ENCODE data around the gene SLC9A7.

DNA sequence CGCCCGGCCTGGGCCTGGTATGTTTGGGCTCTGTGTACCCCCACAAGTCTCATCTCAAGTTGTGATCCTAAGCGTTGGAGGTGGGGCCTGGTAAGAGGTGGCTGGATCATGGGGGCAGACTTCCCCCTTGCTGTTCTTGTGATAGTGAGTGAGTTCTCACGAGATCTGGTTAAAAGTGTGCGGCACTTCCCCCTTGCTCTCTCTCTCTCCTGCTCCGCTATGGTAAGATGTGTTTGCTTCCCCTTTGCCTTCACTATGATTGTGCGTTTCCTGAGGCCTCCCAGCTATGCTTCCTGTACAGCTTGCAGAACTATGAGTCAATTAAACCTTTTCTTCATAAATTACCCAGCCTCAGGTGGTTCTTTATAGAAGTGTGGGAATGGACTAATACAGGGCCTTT lies 132.4 kb downstream of the SLC9A7 start:
- TF ChIP-seq POLR2AphosphoS5 (IDR thresholded peaks at IDR 0.05): no peak
- no peak for TF ChIP-seq CTCF (IDR thresholded peaks at IDR 0.05)

Data from transverse colon (tissue), 4 donors.